Gastroesophageal sphincter (tissue), 2 donors: Measurements from ENCODE around the gene CAPG.

Experiments used
- EP300 ChIP-seq: sonication (generic); formaldehyde crosslinking; IDR thresholded peaks from one replicate; pipeline ENCODE4 v1.6.1; 2017; ENCODE audit warnings: antibody characterized with exemption, mild to moderate bottlenecking
- POLR2A ChIP-seq, 2 donors: fragments of 450-650 bp; IDR thresholded peaks; one replicate each; pipeline ENCODE4 v1.6.1; 2017; ENCODE audit warnings: antibody characterized with exemption in 2 of 2, mild to moderate bottlenecking in 2 of 2, moderate library complexity in 1 of 2

GRCh38 chr2:85439025-85439472 is 28.9 kb upstream of the CAPG start:
- TF ChIP-seq POLR2A (IDR thresholded peaks at IDR 0.05) = no peak
- TF ChIP-seq EP300 = no peak
